ENCODE results near the gene ABHD10. TPM values are rescaled to one million over a fixed set of nuclear protein-coding genes. Genes with fewer than 3 reads are reported as not detected.

ABHD10 gene
- total RNA-seq, 1 donor from 2014 or later: 25.5 TPM

GRCh38 chr3:111936967-111937366 is 41.9 kb upstream of the ABHD10 start:
- TF ChIP-seq CTCF (IDR thresholded peaks at IDR 0.05): no peak
- H3K4me1 Mint-ChIP-seq (ENCODE audit: unreplicated experiment): peaks cover 39% of the 10 kb centered on the region
- H3K9me3 Mint-ChIP-seq (ENCODE audit: unreplicated experiment): no peaks in the 10 kb centered on the region
- peaks cover 67% of the 10 kb centered on the region for H3K36me3 Mint-ChIP-seq (ENCODE audit: unreplicated experiment)
- H3K27ac Mint-ChIP-seq (ENCODE audit: unreplicated experiment): peak overlapping the region; percentile 76
- no peak overlapping the region for H3K4me3 Mint-ChIP-seq (ENCODE audit: unreplicated experiment)
- H3K27me3 Mint-ChIP-seq (ENCODE audit: unreplicated experiment): no peaks in the 10 kb centered on the region
- no peak for DNase-seq (ENCODE audit: extremely low spot score, unreplicated experiment)

- H3K4me3 Mint-ChIP-seq (ENCODE audit: unreplicated experiment): no peak overlapping the region
- peaks cover 39% of the 10 kb centered on the region for H3K4me1 Mint-ChIP-seq (ENCODE audit: unreplicated experiment)
- H3K27me3 Mint-ChIP-seq (ENCODE audit: unreplicated experiment): no peaks in the 10 kb centered on the region
- DNase-seq (ENCODE audit: extremely low spot score, unreplicated experiment): no peak
- peaks cover 63% of the 10 kb centered on the region for H3K36me3 Mint-ChIP-seq (ENCODE audit: unreplicated experiment)
- no peak overlapping the region for H3K27ac Mint-ChIP-seq (ENCODE audit: unreplicated experiment)
- no peak for TF ChIP-seq CTCF (IDR thresholded peaks at IDR 0.05)
- no peaks in the 10 kb centered on the region for H3K9me3 Mint-ChIP-seq (ENCODE audit: unreplicated experiment)
These were observed 41.0 kb upstream of the ABHD10 start for GRCh38 chr3:111937871-111938270.

- Mint-ChIP-seq H3K4me3 (ENCODE audit: unreplicated experiment) (no peak overlapping the region), H3K27ac (ENCODE audit: unreplicated experiment) (no peak overlapping the region), H3K9me3 (ENCODE audit: unreplicated experiment) (no peaks in the 10 kb centered on the region), H3K27me3 (ENCODE audit: unreplicated experiment) (no peaks in the 10 kb centered on the region), H3K36me3 (ENCODE audit: unreplicated experiment) (peaks cover 54% of the 10 kb centered on the region), H3K4me1 (ENCODE audit: unreplicated experiment) (peaks cover 32% of the 10 kb centered on the region)
- DNase-seq (ENCODE audit: extremely low spot score, unreplicated experiment): no peak
- TF ChIP-seq CTCF (IDR thresholded peaks at IDR 0.05): no peak
These were observed 39.0 kb upstream of the ABHD10 start for GRCh38 chr3:111939873-111940272.

- TF ChIP-seq CTCF (IDR thresholded peaks at IDR 0.05): no peak
- peaks cover 71% of the 10 kb centered on the region for H3K36me3 Mint-ChIP-seq (ENCODE audit: unreplicated experiment)
These were observed 35.3 kb upstream of the ABHD10 start for GRCh38 chr3:111943533-111943932.

GRCh38 chr3:111944372-111944771 is 34.5 kb upstream of the ABHD10 start:
- DNase-seq (ENCODE audit: extremely low spot score, unreplicated experiment): no peak
- Mint-ChIP-seq H3K9me3 (ENCODE audit: unreplicated experiment) (no peaks in the 10 kb centered on the region), H3K4me3 (ENCODE audit: unreplicated experiment) (no peak overlapping the region), H3K4me1 (ENCODE audit: unreplicated experiment) (peaks cover 3% of the 10 kb centered on the region), H3K36me3 (ENCODE audit: unreplicated experiment) (peaks cover 74% of the 10 kb centered on the region), H3K27ac (ENCODE audit: unreplicated experiment) (no peak overlapping the region), H3K27me3 (ENCODE audit: unreplicated experiment) (no peaks in the 10 kb centered on the region)
- no peak for TF ChIP-seq CTCF (IDR thresholded peaks at IDR 0.05)

More at GRCh38 chr3:111943533-111943932, 35.3 kb upstream of the ABHD10 start:
- Mint-ChIP-seq H3K4me3 (ENCODE audit: unreplicated experiment) (no peak overlapping the region), H3K27ac (ENCODE audit: unreplicated experiment) (no peak overlapping the region), H3K4me1 (ENCODE audit: unreplicated experiment) (peaks cover 3% of the 10 kb centered on the region), H3K27me3 (ENCODE audit: unreplicated experiment) (no peaks in the 10 kb centered on the region), H3K9me3 (ENCODE audit: unreplicated experiment) (no peaks in the 10 kb centered on the region)
- DNase-seq (ENCODE audit: extremely low spot score, unreplicated experiment): no peak
